OCI-LY3 (cell line): ENCODE data around the gene HYPK.
"Not testable (repeated sequence)": the region's sequence is repeated elsewhere in the genome, so short reads cannot be mapped to it uniquely, and the experiment has no call there.

ENCODE experiments used
- H2AFZ ChIP-seq: fragments of 200-600, 300-600 bp; shearing (Covaris generic); 2 replicates; pipeline ENCODE4 v1.6.0; 2014; ENCODE audit warnings: antibody characterized with exemption, low read depth, low read length
- H3K27ac ChIP-seq: fragments of 200-600, 300-600 bp; sonication (generic); 2 replicates; pipeline ENCODE4 v1.5.1; 2014; ENCODE audit warnings: mild to moderate bottlenecking, low read length, moderate library complexity, mixed read lengths
- H3K27me3 ChIP-seq: fragments of 200-600, 300-600 bp; sonication (generic); 2 replicates; pipeline ENCODE4 v1.6.1; 2014; ENCODE audit warnings: low read depth, low read length, mixed read lengths
- H3K36me3 ChIP-seq: fragments of 200-600, 300-600 bp; sonication (generic); replicated peaks from 2 replicates; pipeline ENCODE3; 2014; ENCODE audit warnings: low read depth, low read length, mixed read lengths
- H3K4me1 ChIP-seq: fragments of 300-600, 200-600 bp; sonication (generic); 2 replicates; pipeline ENCODE4 v1.6.1; 2014; ENCODE audit warnings: low read length, mixed read lengths
- H3K4me2 ChIP-seq: fragments of 200-600, 300-600 bp; sonication (generic); 2 replicates; pipeline ENCODE4 v1.6.1; 2014; ENCODE audit warnings: low read length, mixed read lengths
- H3K4me3 ChIP-seq: fragments of 300-600, 200-600 bp; sonication (generic); 2 replicates; pipeline ENCODE4 v1.5.1; 2014; ENCODE audit warnings: antibody characterized with exemption, mild to moderate bottlenecking, low read length, moderate library complexity
- H3K79me2 ChIP-seq: fragments of 300-600, 200-600 bp; shearing (Covaris generic); 2 replicates; pipeline ENCODE4 v1.6.1; 2014; ENCODE audit warnings: mild to moderate bottlenecking, low read length, mixed read lengths
- H3K9ac ChIP-seq: fragments of 300-600, 200-600 bp; shearing (Covaris generic); 2 replicates; pipeline ENCODE4 v1.6.0; 2014; ENCODE audit warnings: mild to moderate bottlenecking, low read length, moderate library complexity
- H3K9me3 ChIP-seq: fragments of 200-600, 300-600 bp; shearing (Covaris generic); 2 replicates; pipeline ENCODE4 v1.6.1; 2014; ENCODE audit warnings: low read length, mixed read lengths; ENCODE audit not compliant: insufficient read depth
- H4K20me1 ChIP-seq: fragments of 200-600, 300-600 bp; sonication (generic); 2 replicates; pipeline ENCODE4 v1.6.1; 2016; ENCODE audit warnings: low read length, mixed read lengths; ENCODE audit not compliant: insufficient read depth
- CTCF ChIP-seq: fragments of 200-600, 300-600 bp; sonication (generic); IDR thresholded peaks from 2 replicates; pipeline ENCODE4 v1.5.1; 2014; ENCODE audit warnings: antibody characterized with exemption, low read length, low read depth
- EZH2phosphoT487 ChIP-seq: fragments of 200-600 bp; shearing (Covaris generic); IDR thresholded peaks from 2 replicates; pipeline ENCODE4 v1.6.1; 2018; ENCODE audit warnings: antibody characterized with exemption, mixed run types, low read depth

HYPK gene

GRCh38 chr15:43808435-43808950 lies 8.1 kb downstream of the HYPK start:
- Histone ChIP-seq H3K9me3 (no peaks in the 10 kb centered on the region), H2AFZ (no peak overlapping the region), H4K20me1 (no peaks in the 10 kb centered on the region), H3K4me1 (peaks cover 30% of the 10 kb centered on the region), H3K27ac (peak overlapping the region; percentile 94), H3K4me3 (peak overlapping the region; percentile 47), H3K9ac (peak overlapping the region; percentile 48), H3K27me3 (no peaks in the 10 kb centered on the region), H3K4me2 (peak overlapping the region; percentile 73), H3K79me2 (0 out of 2 replicates have a peak, but pooled peaks cover 5% of the 10 kb centered on the region), H3K36me3 (peaks cover 73% of the 10 kb centered on the region)
- TF ChIP-seq EZH2phosphoT487: no peak
- TF ChIP-seq CTCF: no peak

GRCh38 chr15:43808960-43809678 lies 8.7 kb downstream of the HYPK start:
- Histone ChIP-seq H3K4me2 (peak overlapping the region; percentile 73), H3K79me2 (0 out of 2 replicates have a peak, but pooled peaks cover 5% of the 10 kb centered on the region), H3K9me3 (no peaks in the 10 kb centered on the region), H3K4me1 (peaks cover 30% of the 10 kb centered on the region), H3K27ac (peak overlapping the region; percentile 94), H3K27me3 (no peaks in the 10 kb centered on the region), H4K20me1 (no peaks in the 10 kb centered on the region), H3K4me3 (peak overlapping the region; percentile 47), H3K9ac (peak overlapping the region; percentile 55), H3K36me3 (peaks cover 71% of the 10 kb centered on the region), H2AFZ (no peak overlapping the region)
- TF ChIP-seq CTCF (no peak), EZH2phosphoT487 (no peak)

DNA sequence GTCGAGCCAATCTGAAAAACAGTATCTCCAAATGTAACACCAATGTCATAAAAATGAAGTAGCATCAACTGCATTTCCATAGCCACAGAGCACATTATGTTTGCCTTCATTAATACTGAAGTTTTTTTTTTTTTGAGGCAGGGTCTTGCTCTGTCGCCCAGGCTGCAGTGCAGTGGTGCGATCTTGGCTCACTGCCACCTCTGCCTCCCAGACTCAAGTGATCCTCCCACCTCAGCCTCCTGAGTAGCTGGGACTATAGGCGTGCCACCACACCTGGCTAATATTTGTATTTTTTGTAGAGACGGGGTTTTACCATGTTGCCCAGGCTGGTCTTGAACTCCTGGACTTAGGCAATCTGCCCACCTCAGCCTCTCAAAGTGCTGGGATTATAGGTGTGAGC lies 14.7 kb downstream of the HYPK start:
- not testable (repeated sequence) for H3K4me1 ChIP-seq, H4K20me1 ChIP-seq, H3K27me3 ChIP-seq, H2AFZ ChIP-seq, H3K27ac ChIP-seq, H3K4me2 ChIP-seq, H3K9me3 ChIP-seq, H3K9ac ChIP-seq, H3K4me3 ChIP-seq
- H3K36me3 ChIP-seq: peaks cover 56% of the 10 kb centered on the region
- peaks cover 34% of the 10 kb centered on the region for H3K79me2 ChIP-seq

DNA sequence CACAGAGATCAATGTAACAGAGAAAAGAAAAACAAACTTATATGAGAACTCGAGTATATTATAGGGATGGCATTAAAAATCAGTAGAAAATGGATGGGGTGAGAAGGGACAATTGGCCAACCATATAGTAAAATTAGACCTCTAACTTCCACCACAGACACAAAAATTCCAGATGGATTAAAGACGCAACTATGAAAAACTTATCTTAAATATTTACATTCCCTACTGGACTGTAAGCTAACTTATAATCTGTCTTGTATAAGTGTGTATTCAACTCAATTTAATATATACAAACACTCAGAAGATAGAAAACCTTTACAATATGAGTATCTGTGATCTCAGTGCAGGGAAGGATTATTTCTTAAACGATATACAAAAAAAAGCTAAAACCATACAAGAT lies 21.1 kb downstream of the HYPK start:
- H3K4me3 ChIP-seq: no peak overlapping the region
- no peaks in the 10 kb centered on the region for H3K27me3 ChIP-seq
- peaks cover 22% of the 10 kb centered on the region for H3K4me1 ChIP-seq
- H3K36me3 ChIP-seq: peaks cover 23% of the 10 kb centered on the region
- H3K9me3 ChIP-seq: no peaks in the 10 kb centered on the region; the same call in 1 of the 2 replicates
- peaks cover 82% of the 10 kb centered on the region for H3K79me2 ChIP-seq
- no peak overlapping the region for H3K4me2 ChIP-seq
- H4K20me1 ChIP-seq: no peaks in the 10 kb centered on the region; the same call in 1 of the 2 replicates
- no peak for TF ChIP-seq EZH2phosphoT487
- no peak for TF ChIP-seq CTCF
- no peak overlapping the region for H3K9ac ChIP-seq
- H3K27ac ChIP-seq: no peak overlapping the region
- H2AFZ ChIP-seq: no peak overlapping the region
